Osteoblast (primary cell): ENCODE results near the gene CDKL5. TPM values are rescaled to one million over a fixed set of nuclear protein-coding genes. Genes with fewer than 3 reads are reported as not detected.
A peak's percentile ranks its signal among the peaks of the same experiment; 100 is the strongest.

Experiments used
- DNase-seq: peaks from one replicate; pipeline ENCODE4 v3.0.0; 2011; ENCODE audit warnings: low spot score, mixed read lengths; ENCODE audit not compliant: insufficient read length; ENCODE audit errors: missing footprints
- H2AFZ ChIP-seq: 2 replicates; pipeline ENCODE4 v1.6.0; 2011; ENCODE audit warnings: mild to moderate bottlenecking, low read length
- H3K27ac ChIP-seq: 2 replicates; pipeline ENCODE4 v1.5.1; 2011; ENCODE audit warnings: mild to moderate bottlenecking, low read depth, low read length, moderate library complexity
- H3K27me3 ChIP-seq: 2 replicates; pipeline ENCODE4 v1.6.0; 2012; ENCODE audit warnings: mild to moderate bottlenecking, control low read depth, inconsistent platforms, low read length, moderate library complexity; ENCODE audit not compliant: insufficient read depth
- H3K36me3 ChIP-seq: 2 replicates; pipeline ENCODE4 v1.5.1; 2011; ENCODE audit warnings: mild to moderate bottlenecking, low read length, control low read depth, moderate library complexity; ENCODE audit not compliant: insufficient read depth
- H3K4me1 ChIP-seq: 2 replicates; pipeline ENCODE4 v1.5.1; 2011; ENCODE audit warnings: mild to moderate bottlenecking, low read length, control low read depth, moderate library complexity; ENCODE audit not compliant: insufficient read depth
- H3K4me2 ChIP-seq: 2 replicates; pipeline ENCODE4 v1.6.0; 2011; ENCODE audit warnings: mild to moderate bottlenecking, low read length; ENCODE audit not compliant: insufficient read depth
- H3K4me3 ChIP-seq: fragments of 200-600 bp; sonication (generic); 3 replicates; pipeline ENCODE4 v1.5.1; 2012; ENCODE audit warnings: mild to moderate bottlenecking, low read length, inconsistent platforms; ENCODE audit not compliant: insufficient read depth
- H3K79me2 ChIP-seq: 2 replicates; pipeline ENCODE4 v1.6.0; 2012; ENCODE audit warnings: mild to moderate bottlenecking, low read length, control low read depth, inconsistent platforms; ENCODE audit not compliant: insufficient read depth
- H3K9me3 ChIP-seq: 2 replicates; pipeline ENCODE4 v1.5.1; 2011; ENCODE audit warnings: low read depth, low read length, control low read depth
- H4K20me1 ChIP-seq: 2 replicates; pipeline ENCODE4 v1.6.0; 2012; ENCODE audit warnings: mild to moderate bottlenecking, low read length, control low read depth; ENCODE audit not compliant: insufficient read depth
- CTCF ChIP-seq: IDR thresholded peaks from 2 replicates; pipeline ENCODE4 v1.5.1; 2011; ENCODE audit warnings: mild to moderate bottlenecking, low read depth, low read length, moderate library complexity; ENCODE audit errors: extremely low read depth
- total RNA-seq: library from RNA; depleted of rRNA; stranded (reverse); fragments of >200 nt; gene quantifications from 2 replicates; pipeline ENCODE4 v1.2.3, GENCODE V29; 2012

CDKL5 gene
- total RNA-seq, result 4.0 and 5.0 TPM in 2 replicates

- H3K79me2 ChIP-seq, result no peaks in the 10 kb centered on the region
- H3K4me1 ChIP-seq, result peaks cover 8% of the 10 kb centered on the region
- H4K20me1 ChIP-seq, result no peaks in the 10 kb centered on the region
- H3K36me3 ChIP-seq, result no peaks in the 10 kb centered on the region
- peak; percentile 94 for DNase-seq
- peak within 1 kb of the TSS; percentile 95 for H3K4me2 ChIP-seq
- TF ChIP-seq CTCF, result no peak
- H3K9me3 ChIP-seq, result no peaks in the 10 kb centered on the region
- H2AFZ ChIP-seq, result peak within 1 kb of the TSS; percentile 90
- no peaks in the 10 kb centered on the region for H3K27me3 ChIP-seq
- H3K27ac ChIP-seq, result no peak within 1 kb of the TSS
- peak within 1 kb of the TSS; percentile 79 for H3K4me3 ChIP-seq
These were observed at the start of gene CDKL5 for GRCh38 chrX:18425199-18426003. CDKL5 (plus strand) TSS chrX:18425608; CDS start chrX:18507097, 81,489 bp downstream.

- no peak overlapping the region for H3K4me2 ChIP-seq
- no peaks in the 10 kb centered on the region for H3K27me3 ChIP-seq
- H3K4me3 ChIP-seq, result no peak overlapping the region
- H4K20me1 ChIP-seq, result no peaks in the 10 kb centered on the region
- no peaks in the 10 kb centered on the region for H3K36me3 ChIP-seq
- TF ChIP-seq CTCF, result peak; percentile 56
- no peak for DNase-seq
- no peaks in the 10 kb centered on the region for H3K79me2 ChIP-seq
- no peak overlapping the region for H2AFZ ChIP-seq
- no peaks in the 10 kb centered on the region for H3K9me3 ChIP-seq
- H3K27ac ChIP-seq, result no peak overlapping the region
- no peaks in the 10 kb centered on the region for H3K4me1 ChIP-seq
These were observed 47.6 kb upstream of the CDKL5 start for GRCh38 chrX:18377796-18378195.

GRCh38 chrX:18389966-18390365, 35.4 kb upstream of the CDKL5 start:
- Histone ChIP-seq H4K20me1 (no peaks in the 10 kb centered on the region), H2AFZ (no peak overlapping the region), H3K4me1 (peaks cover 3% of the 10 kb centered on the region), H3K4me2 (no peak overlapping the region), H3K27ac (no peak overlapping the region), H3K27me3 (no peaks in the 10 kb centered on the region), H3K36me3 (no peaks in the 10 kb centered on the region), H3K79me2 (no peaks in the 10 kb centered on the region), H3K9me3 (no peaks in the 10 kb centered on the region), H3K4me3 (no peak overlapping the region)
- no peak for TF ChIP-seq CTCF
- DNase-seq, result no peak

GRCh38 chrX:18390941-18391538, 34.4 kb upstream of the CDKL5 start:
- no peaks in the 10 kb centered on the region for H3K79me2 ChIP-seq
- H3K27me3 ChIP-seq, result no peaks in the 10 kb centered on the region
- H2AFZ ChIP-seq, result no peak overlapping the region
- H3K27ac ChIP-seq, result no peak overlapping the region
- no peaks in the 10 kb centered on the region for H3K36me3 ChIP-seq
- TF ChIP-seq CTCF, result peak; percentile 74
- H4K20me1 ChIP-seq, result no peaks in the 10 kb centered on the region
- H3K4me3 ChIP-seq, result no peak overlapping the region
- H3K4me1 ChIP-seq, result peaks cover 3% of the 10 kb centered on the region
- DNase-seq, result peak; percentile 69
- H3K9me3 ChIP-seq, result no peaks in the 10 kb centered on the region
- H3K4me2 ChIP-seq, result no peak overlapping the region
